Lung (tissue), 12 donors: Measurements from ENCODE around the gene GRB14. TPM values are rescaled to one million over a fixed set of nuclear protein-coding genes. Genes with fewer than 3 reads are reported as not detected.

ENCODE experiments used
- ATAC-seq: fragments of 200-7000 bp; cut with Tn5 transposase; one replicate; pipeline ENCODE4 v1.9.1; 2020; ENCODE audit warnings: moderate number of reproducible peaks; ENCODE audit not compliant: insufficient read depth, low FRiP score
- DNase-seq, 3 donors: peaks; one replicate each; pipeline ENCODE4 v3.0.0-alpha.2; 2013 to 2017
- H3K27ac ChIP-seq, 2 donors: one replicate each; pipeline ENCODE4 v1.5.1; 2013; ENCODE audit warnings: mild to moderate bottlenecking in 2 of 2, moderate library complexity in 2 of 2, control low read depth in 1 of 2, inconsistent platforms in 1 of 2, low read depth in 1 of 2, low read length in 1 of 2
- H3K27me3 ChIP-seq, 3 donors: one replicate each; pipeline ENCODE4 v1.5.1; 2013; ENCODE audit warnings: low read length in 2 of 3; ENCODE audit not compliant: control insufficient read depth in 3 of 3, insufficient read depth in 3 of 3
- H3K36me3 ChIP-seq, 4 donors: one replicate each; pipeline ENCODE4 v1.5.1; 2013; ENCODE audit warnings: low read length in 4 of 4, mild to moderate bottlenecking in 1 of 4, moderate library complexity in 1 of 4; ENCODE audit not compliant: control insufficient read depth in 4 of 4, insufficient read depth in 4 of 4
- H3K4me1 ChIP-seq, 5 donors: one replicate each; pipeline ENCODE4 v1.5.1; 2013; ENCODE audit warnings: low read length in 5 of 5, mild to moderate bottlenecking in 2 of 5, moderate library complexity in 1 of 5; ENCODE audit not compliant: control insufficient read depth in 5 of 5, insufficient read depth in 5 of 5
- H3K4me3 ChIP-seq: one replicate; pipeline ENCODE4 v1.5.1; 2013; ENCODE audit warnings: mild to moderate bottlenecking, control low read depth, moderate library complexity
- H3K9ac ChIP-seq, 2 donors: one replicate each; pipeline ENCODE4 v1.5.1; 2013; ENCODE audit warnings: low read length in 2 of 2, control low read depth in 1 of 2; ENCODE audit not compliant: insufficient read depth in 1 of 2
- H3K9me3 ChIP-seq, 4 donors: one replicate each; pipeline ENCODE4 v1.5.1; 2013; ENCODE audit warnings: low read length in 3 of 4, mild to moderate bottlenecking in 1 of 4, moderate library complexity in 1 of 4; ENCODE audit not compliant: control insufficient read depth in 4 of 4, insufficient read depth in 3 of 4
- CTCF ChIP-seq: IDR thresholded peaks from 2 replicates; pipeline ENCODE4 v1.5.1; 2012; ENCODE audit warnings: mild to moderate bottlenecking; ENCODE audit errors: control extremely low read depth, extremely low read depth
- WGBS, 2 donors: extraction: QIAGEN DNeasy Blood & Tissue Kit; methylation state at CpG; one replicate each; pipeline ENCODE4 v1.1.7; 2013; 5-methylcytosine and 5-hydroxymethylcytosine counted together
- polyA plus RNA-seq, 2 donors: library from polyadenylated mRNA; stranded (reverse); fragments of 200-250 nt; gene quantifications; one replicate each; pipeline ENCODE4 v1.2.1, GENCODE V29; 2013
- total RNA-seq, 2 donors: library from RNA; depleted of rRNA in 1 of 2; stranded (reverse); fragments of >200 nt in 1 of 2; gene quantifications; one replicate each; pipeline ENCODE4 v1.2.1, GENCODE V29; 2014 to 2021
- donor health status: control.
- donor health status: control.
- donor health status: Bipolar disorder and iron deficiency.
- donor health status: healthy.
- donor health status: DM: yes; HTN: yes; CAD: no.

GRB14 gene
- total and polyA plus RNA-seq, 4 donors, result 1.1 to 20.2 (median 5.2) TPM

DNA sequence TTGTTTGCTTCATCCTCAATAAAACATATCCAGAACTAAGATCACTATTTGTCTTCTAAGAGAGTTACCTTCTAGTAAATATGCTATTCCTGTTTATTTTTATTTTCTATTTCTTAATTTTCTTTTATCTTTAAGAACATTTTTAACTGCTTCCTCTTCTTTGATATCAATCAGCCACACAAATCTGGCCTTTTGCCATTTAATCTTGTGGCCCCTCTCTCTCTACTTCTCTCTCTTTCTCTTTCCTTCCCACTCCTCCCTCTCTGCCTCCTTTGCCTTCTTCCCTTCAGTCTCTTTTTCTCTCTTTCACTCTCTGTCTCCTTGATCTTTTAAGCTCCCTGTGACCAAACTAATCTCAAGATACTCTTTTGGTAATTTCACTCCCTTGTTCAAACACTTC lies 108.4 kb downstream of the GRB14 start:
- ATAC-seq, result no peak
- TF ChIP-seq CTCF, result no peak
- Histone ChIP-seq H3K9me3 (peaks cover 0 to 2% (median 0%) of the 10 kb centered on the region in 4 donors), H3K4me3 (no peak overlapping the region), H3K9ac (no peak overlapping the region), H3K27ac (no peak overlapping the region), H3K36me3 (no peaks in the 10 kb centered on the region), H3K27me3 (no peaks in the 10 kb centered on the region), H3K4me1 (peaks cover 0 to 8% (median 0%) of the 10 kb centered on the region in 5 donors)
- no peak for DNase-seq

GRCh38 chr2:164511738-164512137 lies 109.5 kb downstream of the GRB14 start:
- no peak for ATAC-seq
- DNase-seq, result no peak

GRCh38 chr2:164510895-164511294 lies 110.4 kb downstream of the GRB14 start:
- no peak for DNase-seq
- TF ChIP-seq CTCF, result no peak
- 77 to 94% methylated on average over 7 of the region's 7 CpGs for WGBS, 2 donors
- Histone ChIP-seq H3K4me1 (peaks cover 0 to 8% (median 0%) of the 10 kb centered on the region in 5 donors), H3K27ac (no peak overlapping the region), H3K27me3 (no peaks in the 10 kb centered on the region), H3K4me3 (no peak overlapping the region), H3K36me3 (no peaks in the 10 kb centered on the region), H3K9me3 (peaks cover 0 to 2% (median 0%) of the 10 kb centered on the region in 4 donors), H3K9ac (no peak overlapping the region)
- ATAC-seq, result no peak

More at GRCh38 chr2:164511738-164512137, 109.5 kb downstream of the GRB14 start:
- H3K27me3 ChIP-seq, result no peaks in the 10 kb centered on the region
- 87 to 91% methylated on average over 4 of the region's 4 CpGs for WGBS, 2 donors
- no peak for TF ChIP-seq CTCF
- no peak overlapping the region for H3K27ac ChIP-seq
- no peak overlapping the region for H3K4me3 ChIP-seq
- no peaks in the 10 kb centered on the region for H3K36me3 ChIP-seq
- no peak overlapping the region for H3K9ac ChIP-seq
- peaks cover 0 to 8% (median 0%) of the 10 kb centered on the region in 5 donors for H3K4me1 ChIP-seq
- peaks cover 0 to 2% (median 0%) of the 10 kb centered on the region in 4 donors for H3K9me3 ChIP-seq
